ENCODE data around the gene CCDC59. TPM values are rescaled to one million over a fixed set of nuclear protein-coding genes. Genes with fewer than 3 reads are reported as not detected.
A peak's percentile ranks its signal among the peaks of the same experiment; 100 is the strongest.

CCDC59 gene
- total RNA-seq, 4 donors from 2014 or later: 25.4 to 101 (median 39.9) TPM

- no peak overlapping the region for H3K27ac ChIP-seq
These were observed 25.9 kb upstream of the CCDC59 start for GRCh38 chr12:82383930-82384552.

GRCh38 chr12:82378997-82379396, 20.8 kb upstream of the CCDC59 start:
- Histone ChIP-seq H3K4me1 (no peaks in the 10 kb centered on the region), H3K27ac (no peak overlapping the region), H3K9me3 (no peaks in the 10 kb centered on the region), H3K27me3 (no peaks in the 10 kb centered on the region), H3K4me3 (no peak overlapping the region), H3K36me3 (peaks cover 0 to 5% (median 0%) of the 10 kb centered on the region in 3 donors)
- DNase-seq: no peak
- TF ChIP-seq, protein P1, sequence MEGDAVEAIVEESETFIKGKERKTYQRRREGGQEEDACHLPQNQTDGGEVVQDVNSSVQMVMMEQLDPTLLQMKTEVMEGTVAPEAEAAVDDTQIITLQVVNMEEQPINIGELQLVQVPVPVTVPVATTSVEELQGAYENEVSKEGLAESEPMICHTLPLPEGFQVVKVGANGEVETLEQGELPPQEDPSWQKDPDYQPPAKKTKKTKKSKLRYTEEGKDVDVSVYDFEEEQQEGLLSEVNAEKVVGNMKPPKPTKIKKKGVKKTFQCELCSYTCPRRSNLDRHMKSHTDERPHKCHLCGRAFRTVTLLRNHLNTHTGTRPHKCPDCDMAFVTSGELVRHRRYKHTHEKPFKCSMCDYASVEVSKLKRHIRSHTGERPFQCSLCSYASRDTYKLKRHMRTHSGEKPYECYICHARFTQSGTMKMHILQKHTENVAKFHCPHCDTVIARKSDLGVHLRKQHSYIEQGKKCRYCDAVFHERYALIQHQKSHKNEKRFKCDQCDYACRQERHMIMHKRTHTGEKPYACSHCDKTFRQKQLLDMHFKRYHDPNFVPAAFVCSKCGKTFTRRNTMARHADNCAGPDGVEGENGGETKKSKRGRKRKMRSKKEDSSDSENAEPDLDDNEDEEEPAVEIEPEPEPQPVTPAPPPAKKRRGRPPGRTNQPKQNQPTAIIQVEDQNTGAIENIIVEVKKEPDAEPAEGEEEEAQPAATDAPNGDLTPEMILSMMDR (IDR thresholded peaks at IDR 0.05): no peak
- no peak for TF ChIP-seq POLR2A (IDR thresholded peaks at IDR 0.05)

More at GRCh38 chr12:82383930-82384552, 25.9 kb upstream of the CCDC59 start:
- DNase-seq: no peak
- no peaks in the 10 kb centered on the region for H3K27me3 ChIP-seq
- H3K4me1 ChIP-seq: no peaks in the 10 kb centered on the region
- no peak for TF ChIP-seq POLR2A (IDR thresholded peaks at IDR 0.05)
- TF ChIP-seq, protein P1 (IDR thresholded peaks at IDR 0.05): peak in 2 of 6 experiments; percentile 24 to 28
- no peak overlapping the region for H3K4me3 ChIP-seq
- no peaks in the 10 kb centered on the region for H3K9me3 ChIP-seq
- peaks cover 0 to 6% (median 0%) of the 10 kb centered on the region in 3 donors for H3K36me3 ChIP-seq

GRCh38 chr12:82375201-82375600, 17.0 kb upstream of the CCDC59 start:
- no peak for DNase-seq
- Histone ChIP-seq H3K9me3 (no peaks in the 10 kb centered on the region), H3K4me3 (no peak overlapping the region), H3K4me1 (no peaks in the 10 kb centered on the region), H3K27ac (no peak overlapping the region), H3K27me3 (no peaks in the 10 kb centered on the region), H3K36me3 (peaks cover 0 to 6% (median 0%) of the 10 kb centered on the region in 3 donors)
- TF ChIP-seq POLR2A (IDR thresholded peaks at IDR 0.05): no peak
- TF ChIP-seq, protein P1 (IDR thresholded peaks at IDR 0.05): no peak

GRCh38 chr12:82366197-82366596, 8.0 kb upstream of the CCDC59 start:
- H3K9me3 ChIP-seq: no peaks in the 10 kb centered on the region

DNA sequence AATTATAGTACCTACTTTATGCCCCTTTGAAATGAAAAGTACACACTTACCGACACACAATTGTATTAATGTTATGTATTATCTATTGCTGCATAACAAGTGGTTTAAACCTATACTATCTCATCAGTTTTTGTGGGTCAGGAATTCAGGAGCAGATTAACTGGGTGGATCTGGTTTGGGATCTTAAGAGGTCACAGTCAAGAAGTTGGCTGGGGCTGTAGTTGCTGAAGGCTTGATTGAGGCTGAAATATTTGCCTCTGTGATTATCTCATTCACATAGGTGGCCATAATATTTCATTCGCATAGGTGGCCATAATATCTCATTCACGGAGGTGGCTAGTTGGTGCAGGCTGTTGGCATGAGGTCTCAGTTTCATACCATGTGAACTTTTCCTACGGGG, 5.8 kb upstream of the CCDC59 start:
- TF ChIP-seq, protein P1 (IDR thresholded peaks at IDR 0.05): no peak
- TF ChIP-seq POLR2A (IDR thresholded peaks at IDR 0.05): no peak
- Histone ChIP-seq H3K36me3 (no peaks in the 10 kb centered on the region), H3K27me3 (no peaks in the 10 kb centered on the region), H3K27ac (no peak overlapping the region), H3K4me3 (no peak overlapping the region), H3K4me1 (peaks cover 0 to 10% (median 2%) of the 10 kb centered on the region in 4 donors), H3K9me3 (no peaks in the 10 kb centered on the region)
- DNase-seq: no peak

More at GRCh38 chr12:82366197-82366596, 8.0 kb upstream of the CCDC59 start:
- Histone ChIP-seq H3K27me3 (no peaks in the 10 kb centered on the region), H3K4me1 (no peaks in the 10 kb centered on the region), H3K4me3 (no peak overlapping the region), H3K27ac (no peak overlapping the region), H3K36me3 (no peaks in the 10 kb centered on the region)
- DNase-seq: no peak
- TF ChIP-seq, protein P1 (IDR thresholded peaks at IDR 0.05): no peak
- no peak for TF ChIP-seq POLR2A (IDR thresholded peaks at IDR 0.05)
